Lung microvascular endothelial cell (primary cell): ENCODE data around the gene LYRM4. TPM values are rescaled to one million over a fixed set of nuclear protein-coding genes. Genes with fewer than 3 reads are reported as not detected.

ENCODE experiments used
- DNase-seq, 2 donors: peaks; one replicate each; pipeline versions ENCODE4 v3.0.0 to v3.0.0-alpha.2; 2010; ENCODE audit warnings: low read depth in 2 of 2
- total RNA-seq: library from RNA; depleted of rRNA; stranded (reverse); fragments of >200 nt; gene quantifications from 2 replicates; pipeline ENCODE4 v1.2.1, GENCODE V29; 2014

The LYRM4 gene
- total RNA-seq, 1 donor from 2014 or later: 14.7 TPM

GRCh38 chr6:5174756-5175549 is 85.8 kb downstream of the LYRM4 start:
- peak; percentile 5 to 29 for DNase-seq

- peak in 1 of 2 donors; percentile 56 for DNase-seq
Observed at GRCh38 chr6:5174244-5174643, 86.5 kb downstream of the LYRM4 start.

- no peak for DNase-seq
Observed at GRCh38 chr6:5173810-5174209, 86.9 kb downstream of the LYRM4 start.

- no peak for DNase-seq
Observed at GRCh38 chr6:5172897-5173474, 87.8 kb downstream of the LYRM4 start.

DNA sequence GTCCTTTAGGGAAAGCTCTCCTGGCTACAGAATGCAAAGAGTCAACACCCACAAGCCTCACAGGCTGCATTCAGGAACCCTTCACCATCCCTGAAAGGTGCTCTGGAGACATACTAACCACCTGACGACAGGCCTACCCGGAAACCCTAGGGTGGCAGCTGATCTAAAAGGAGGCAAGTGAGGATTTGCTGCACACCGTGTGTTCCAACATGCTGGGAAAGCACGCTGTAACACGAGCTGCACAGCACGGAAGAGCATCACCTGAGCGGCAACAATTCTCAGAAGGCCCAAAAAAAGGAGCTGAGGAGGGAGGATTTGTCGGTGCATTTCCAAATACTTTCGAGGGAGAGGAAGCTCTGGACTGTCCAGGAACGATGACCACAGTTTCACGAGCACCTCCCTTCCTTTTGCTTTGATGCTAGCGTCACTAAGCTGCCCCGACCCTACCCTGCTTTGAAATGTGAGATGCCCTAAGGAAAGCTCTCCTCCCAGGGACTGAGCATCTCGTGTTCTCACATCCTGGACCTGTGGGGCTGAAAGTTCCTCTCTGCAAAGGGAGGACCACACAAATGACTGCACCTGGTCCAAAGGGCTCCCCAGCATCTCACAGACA is 88.6 kb downstream of the LYRM4 start:
- no peak for DNase-seq

DNA sequence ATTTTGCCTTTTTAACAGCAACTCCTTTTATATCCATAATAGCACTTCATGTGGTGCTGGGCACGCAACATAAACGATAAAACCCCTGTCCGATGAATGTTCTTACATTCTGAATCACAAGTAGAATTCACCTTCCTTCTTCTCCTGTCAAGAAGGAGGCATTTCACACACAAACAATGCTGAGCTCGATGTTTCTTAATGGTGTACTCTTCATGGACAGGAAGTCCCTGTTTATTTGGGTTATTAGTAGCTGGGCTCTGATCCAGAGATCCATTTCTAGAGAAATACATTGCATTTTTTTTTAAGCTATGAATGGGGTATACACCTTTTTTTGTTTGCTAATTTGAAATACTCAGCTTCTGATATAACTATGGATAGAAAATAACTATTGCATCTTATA is 93.2 kb downstream of the LYRM4 start:
- DNase-seq: peak in 1 of 2 donors; percentile 91

DNA sequence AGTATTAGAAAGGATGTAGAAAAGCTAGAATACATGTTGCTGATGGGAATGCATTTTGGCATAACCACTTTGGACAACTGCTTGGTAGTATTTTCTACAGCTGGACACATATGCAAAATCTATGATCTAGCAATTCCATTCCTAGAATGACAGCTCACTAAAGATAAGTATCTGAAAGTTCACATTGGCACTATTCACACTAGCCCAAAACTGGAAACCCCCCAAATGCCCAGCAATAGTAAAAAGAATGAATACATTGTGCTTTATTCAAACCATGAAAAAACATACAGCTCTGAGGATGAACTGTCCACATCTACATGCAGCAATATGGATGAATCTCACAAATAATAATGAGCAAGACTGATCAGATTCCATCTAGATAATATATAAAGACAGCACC is 96.7 kb downstream of the LYRM4 start:
- no peak for DNase-seq

DNA sequence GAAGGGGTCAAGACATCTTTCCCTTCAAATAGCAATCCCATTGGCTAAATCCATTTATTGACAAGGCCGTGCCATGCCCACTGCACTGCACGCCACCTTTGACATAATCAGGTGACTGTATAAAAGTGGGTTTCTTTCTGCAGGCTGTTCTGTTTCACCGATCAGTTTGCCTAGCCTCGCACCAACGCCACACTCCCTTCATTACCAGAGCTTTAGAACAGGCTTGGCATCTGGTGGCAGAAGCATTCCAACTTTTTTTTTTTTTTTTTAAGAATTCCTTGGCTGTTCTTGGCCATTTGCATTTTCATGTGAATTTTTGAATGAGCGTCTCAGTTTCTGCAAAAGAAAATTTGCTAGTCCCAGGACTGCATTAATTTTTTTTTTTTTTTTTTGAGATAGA is 97.5 kb downstream of the LYRM4 start:
- no peak for DNase-seq

DNA sequence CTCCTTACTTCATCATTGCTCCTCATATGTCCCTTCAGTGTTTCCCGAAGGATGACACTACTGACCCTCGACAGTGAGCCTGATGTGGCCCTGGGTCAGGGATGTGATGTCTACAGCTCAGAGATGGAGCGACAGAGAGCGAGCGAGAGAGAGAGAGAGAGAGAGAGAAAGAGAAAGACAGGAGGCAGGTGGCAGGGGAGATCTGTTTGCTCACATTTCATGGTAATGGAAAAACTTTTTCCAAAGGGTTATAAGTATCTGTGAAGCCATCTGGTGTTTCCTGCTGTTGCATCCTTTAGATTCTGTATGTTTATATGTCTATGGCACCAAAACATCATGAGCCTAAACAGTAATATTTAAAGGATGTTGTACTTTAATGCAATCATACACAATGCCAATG is 98.4 kb downstream of the LYRM4 start:
- DNase-seq: peak in 1 of 2 donors; percentile 72

GRCh38 chr6:5160206-5160605 is 100.5 kb downstream of the LYRM4 start:
- DNase-seq: no peak

DNA sequence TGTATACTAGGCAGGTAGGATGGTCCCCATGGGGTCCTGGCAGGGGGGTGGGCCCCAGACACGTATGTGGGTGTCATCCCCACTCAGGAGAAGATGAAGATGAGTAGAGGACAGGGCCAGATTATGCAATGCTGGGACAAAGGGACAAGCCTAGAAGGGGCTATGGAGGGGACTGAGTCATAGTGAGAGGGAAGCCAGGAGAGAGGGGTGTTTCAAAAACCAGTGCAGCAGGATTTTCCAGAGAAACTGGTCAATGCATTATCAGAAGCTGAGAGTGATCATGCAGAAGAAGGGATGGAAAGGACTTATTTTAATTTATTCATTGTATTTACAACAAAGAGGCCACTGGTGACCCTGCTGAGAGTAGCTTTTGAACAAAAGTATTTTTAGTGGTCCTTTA is 101.6 kb downstream of the LYRM4 start:
- no peak for DNase-seq

DNA sequence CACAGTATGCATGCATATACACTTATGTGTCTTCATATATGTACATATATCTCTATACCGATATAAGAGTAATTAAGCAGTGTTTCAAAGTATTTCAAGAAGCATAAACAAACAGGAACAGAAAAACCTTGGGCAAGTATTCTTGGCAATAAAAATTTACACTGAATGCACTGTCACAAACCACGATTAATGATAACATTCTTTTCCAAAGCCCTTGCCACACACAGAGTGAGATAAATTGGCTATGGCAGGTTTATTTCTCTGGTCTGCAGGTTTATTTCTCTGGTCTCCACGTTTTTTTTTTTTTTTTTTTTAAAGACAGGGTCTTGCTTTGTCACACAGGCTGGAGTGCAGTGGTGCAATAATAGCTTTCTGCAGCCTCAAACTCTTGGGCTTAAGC is 102.6 kb downstream of the LYRM4 start:
- DNase-seq: no peak

- DNase-seq: no peak
Observed at GRCh38 chr6:5157621-5158138, 103.1 kb downstream of the LYRM4 start.

- no peak for DNase-seq
Observed at GRCh38 chr6:5156627-5157026, 104.1 kb downstream of the LYRM4 start.

- no peak for DNase-seq
Observed at GRCh38 chr6:5155906-5156305, 104.8 kb downstream of the LYRM4 start.

DNA sequence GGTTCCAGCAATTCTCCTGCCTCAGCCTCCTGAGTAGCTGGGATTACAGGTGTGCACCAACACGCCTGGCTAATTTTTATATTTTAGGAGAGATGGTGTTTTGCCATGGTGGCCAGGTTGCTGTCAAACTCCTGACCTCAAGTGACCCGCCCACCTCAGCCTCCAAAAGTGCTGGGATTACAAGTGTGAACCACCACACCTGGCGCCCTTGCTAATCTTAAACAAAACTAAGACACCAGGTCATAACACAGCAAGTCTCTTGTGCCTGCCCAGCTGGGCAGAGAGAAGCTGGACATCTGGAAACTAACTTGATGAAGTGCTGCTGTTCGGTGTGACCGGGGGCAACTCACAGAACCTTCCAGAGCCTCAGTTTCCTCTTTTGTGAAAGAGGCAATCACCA is 107.6 kb downstream of the LYRM4 start:
- no peak for DNase-seq

DNA sequence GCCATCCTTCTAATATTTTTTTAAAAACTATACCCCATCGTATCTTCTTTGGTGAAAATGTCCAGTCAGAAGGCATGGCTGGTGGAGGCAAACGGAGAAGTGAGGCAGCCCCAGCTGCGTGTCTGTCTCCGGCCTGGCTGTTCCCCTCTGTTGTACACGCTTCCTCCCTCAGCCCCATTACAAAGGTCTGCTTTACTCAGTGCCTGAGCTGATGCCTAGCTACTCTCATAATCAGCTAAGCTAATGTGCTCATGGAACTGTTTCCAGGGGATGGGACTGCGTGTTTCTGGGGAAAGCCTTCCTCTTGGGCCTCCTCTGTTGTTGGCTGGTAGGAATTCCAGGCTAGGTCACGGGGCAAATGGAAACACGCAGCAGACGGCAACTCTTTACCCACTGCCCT is 108.3 kb downstream of the LYRM4 start:
- DNase-seq: no peak

DNA sequence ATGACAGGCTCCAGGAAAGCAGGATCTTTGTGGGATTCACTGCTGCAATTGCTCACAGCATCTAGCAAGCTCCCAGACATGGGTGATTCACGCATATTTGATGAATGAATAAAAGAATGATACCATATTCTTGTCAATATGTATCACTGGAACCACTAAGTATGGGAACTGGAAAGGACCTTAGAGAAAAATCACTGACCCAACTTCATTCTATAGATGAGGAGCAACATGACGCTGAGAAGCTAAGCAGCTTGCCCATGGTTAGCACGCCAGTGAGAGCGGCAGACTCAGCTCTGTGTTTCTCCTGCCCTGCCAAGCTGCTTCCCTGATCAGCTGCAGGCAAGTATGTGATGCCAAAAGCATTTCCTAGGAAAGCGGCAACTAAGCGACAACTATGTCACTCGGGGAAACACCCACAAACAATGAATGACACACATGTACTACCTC is 108.8 kb downstream of the LYRM4 start:
- DNase-seq: peak; percentile 36 to 53

DNA sequence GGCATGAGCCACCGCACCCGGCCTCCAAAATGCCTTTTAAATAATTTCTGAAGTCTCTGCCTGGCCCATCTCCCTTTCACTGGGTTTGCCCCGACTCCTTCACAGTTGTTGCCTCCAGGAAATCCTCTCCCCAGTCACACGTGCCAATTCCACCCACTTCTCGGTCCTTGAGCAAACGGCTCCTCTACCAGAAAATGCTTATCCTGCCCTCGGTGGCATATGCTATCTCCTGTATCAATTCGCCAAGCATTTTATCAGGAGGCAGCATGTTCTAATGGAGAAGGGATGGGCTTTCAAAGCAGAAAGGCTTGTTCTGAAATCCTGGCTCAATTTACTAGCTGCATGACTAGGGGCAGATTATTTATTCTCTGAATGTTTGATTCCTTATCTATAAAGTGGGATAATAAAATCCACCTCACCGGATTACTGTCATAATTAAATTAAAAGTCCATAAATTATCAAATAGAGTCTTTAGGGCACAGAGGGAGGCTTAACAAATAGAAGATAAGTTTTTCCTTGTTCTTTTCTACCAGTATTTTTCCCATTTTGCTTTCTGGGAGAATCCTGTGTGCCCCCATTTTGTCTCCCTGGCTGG is 109.3 kb downstream of the LYRM4 start:
- DNase-seq: no peak

DNA sequence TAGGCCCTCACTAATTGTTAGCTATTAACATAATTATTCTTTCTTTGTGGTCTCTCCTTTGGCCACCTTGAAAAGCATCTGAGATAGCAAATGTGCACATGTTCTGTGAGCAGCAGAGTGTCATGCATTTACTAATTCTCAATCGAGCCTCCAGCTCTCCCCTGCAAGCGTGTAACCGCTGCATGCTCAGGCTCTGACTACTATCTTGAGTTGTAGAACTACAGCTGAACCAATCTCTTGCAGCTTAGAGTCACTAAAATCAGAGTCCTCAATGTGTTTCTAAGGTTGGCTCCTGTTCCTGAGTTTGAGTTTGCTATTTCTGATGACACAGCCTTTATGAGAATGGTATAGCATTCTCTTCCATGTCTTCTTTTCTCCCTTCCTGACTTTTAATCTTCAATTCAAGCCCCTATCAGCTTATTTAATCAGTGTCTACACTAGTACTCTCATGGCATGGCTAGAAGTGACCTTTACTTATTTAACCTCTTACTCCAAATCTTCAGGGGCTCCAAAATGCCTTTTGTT is 110.1 kb downstream of the LYRM4 start:
- DNase-seq: no peak

DNA sequence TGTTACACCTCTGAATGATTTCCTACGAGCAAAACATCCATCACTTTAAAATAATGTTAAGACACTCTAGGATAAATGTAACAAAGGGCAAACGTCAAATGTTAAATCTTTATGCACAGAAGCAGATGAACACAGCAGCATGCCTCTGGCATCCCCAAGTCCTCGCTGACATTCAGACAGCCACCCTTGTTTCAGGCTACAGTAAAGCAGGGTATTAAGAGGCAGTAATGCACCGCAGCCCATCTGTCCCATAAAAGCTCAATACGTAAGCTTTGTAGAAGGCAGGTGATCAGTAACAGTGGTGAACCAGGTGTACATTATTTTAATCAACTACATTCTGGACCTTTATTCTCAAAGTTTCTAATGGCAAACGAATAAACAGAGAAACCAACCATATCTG is 110.9 kb downstream of the LYRM4 start:
- DNase-seq: no peak

GRCh38 chr6:5149159-5149704 is 111.5 kb downstream of the LYRM4 start:
- DNase-seq: no peak
